ENCODE data around the gene PPP1R36.

DNA sequence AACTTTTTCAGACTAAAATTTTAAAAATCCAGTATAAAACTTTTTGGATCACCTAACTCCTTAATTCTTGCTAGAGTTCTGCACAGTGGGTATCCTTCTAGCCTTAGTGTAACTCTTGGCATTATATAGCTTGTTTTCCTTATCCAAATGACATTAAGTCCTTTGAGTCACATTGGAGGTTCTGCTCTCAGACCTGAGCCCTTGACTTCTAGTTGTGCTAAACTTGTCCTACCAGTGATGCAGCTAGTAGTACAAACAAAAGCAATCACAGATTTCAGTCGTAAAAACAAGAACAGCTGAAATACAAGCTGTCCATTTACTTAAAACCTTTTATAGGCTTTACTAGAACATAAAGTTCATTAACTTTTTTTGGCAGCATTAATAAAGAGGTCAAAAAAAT, 34.7 kb upstream of the PPP1R36 start:
- TF ChIP-seq, protein P1, sequence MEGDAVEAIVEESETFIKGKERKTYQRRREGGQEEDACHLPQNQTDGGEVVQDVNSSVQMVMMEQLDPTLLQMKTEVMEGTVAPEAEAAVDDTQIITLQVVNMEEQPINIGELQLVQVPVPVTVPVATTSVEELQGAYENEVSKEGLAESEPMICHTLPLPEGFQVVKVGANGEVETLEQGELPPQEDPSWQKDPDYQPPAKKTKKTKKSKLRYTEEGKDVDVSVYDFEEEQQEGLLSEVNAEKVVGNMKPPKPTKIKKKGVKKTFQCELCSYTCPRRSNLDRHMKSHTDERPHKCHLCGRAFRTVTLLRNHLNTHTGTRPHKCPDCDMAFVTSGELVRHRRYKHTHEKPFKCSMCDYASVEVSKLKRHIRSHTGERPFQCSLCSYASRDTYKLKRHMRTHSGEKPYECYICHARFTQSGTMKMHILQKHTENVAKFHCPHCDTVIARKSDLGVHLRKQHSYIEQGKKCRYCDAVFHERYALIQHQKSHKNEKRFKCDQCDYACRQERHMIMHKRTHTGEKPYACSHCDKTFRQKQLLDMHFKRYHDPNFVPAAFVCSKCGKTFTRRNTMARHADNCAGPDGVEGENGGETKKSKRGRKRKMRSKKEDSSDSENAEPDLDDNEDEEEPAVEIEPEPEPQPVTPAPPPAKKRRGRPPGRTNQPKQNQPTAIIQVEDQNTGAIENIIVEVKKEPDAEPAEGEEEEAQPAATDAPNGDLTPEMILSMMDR (IDR thresholded peaks at IDR 0.05): no peak
- TF ChIP-seq POLR2A (IDR thresholded peaks at IDR 0.05): no peak

Data from lower leg skin (tissue), 3 donors.